ENCODE data around the gene MYL12B. TPM values are rescaled to one million over a fixed set of nuclear protein-coding genes. Genes with fewer than 3 reads are reported as not detected.

MYL12B gene
- total RNA-seq, 1 experiment from 2014 or later, result 383 TPM

DNA sequence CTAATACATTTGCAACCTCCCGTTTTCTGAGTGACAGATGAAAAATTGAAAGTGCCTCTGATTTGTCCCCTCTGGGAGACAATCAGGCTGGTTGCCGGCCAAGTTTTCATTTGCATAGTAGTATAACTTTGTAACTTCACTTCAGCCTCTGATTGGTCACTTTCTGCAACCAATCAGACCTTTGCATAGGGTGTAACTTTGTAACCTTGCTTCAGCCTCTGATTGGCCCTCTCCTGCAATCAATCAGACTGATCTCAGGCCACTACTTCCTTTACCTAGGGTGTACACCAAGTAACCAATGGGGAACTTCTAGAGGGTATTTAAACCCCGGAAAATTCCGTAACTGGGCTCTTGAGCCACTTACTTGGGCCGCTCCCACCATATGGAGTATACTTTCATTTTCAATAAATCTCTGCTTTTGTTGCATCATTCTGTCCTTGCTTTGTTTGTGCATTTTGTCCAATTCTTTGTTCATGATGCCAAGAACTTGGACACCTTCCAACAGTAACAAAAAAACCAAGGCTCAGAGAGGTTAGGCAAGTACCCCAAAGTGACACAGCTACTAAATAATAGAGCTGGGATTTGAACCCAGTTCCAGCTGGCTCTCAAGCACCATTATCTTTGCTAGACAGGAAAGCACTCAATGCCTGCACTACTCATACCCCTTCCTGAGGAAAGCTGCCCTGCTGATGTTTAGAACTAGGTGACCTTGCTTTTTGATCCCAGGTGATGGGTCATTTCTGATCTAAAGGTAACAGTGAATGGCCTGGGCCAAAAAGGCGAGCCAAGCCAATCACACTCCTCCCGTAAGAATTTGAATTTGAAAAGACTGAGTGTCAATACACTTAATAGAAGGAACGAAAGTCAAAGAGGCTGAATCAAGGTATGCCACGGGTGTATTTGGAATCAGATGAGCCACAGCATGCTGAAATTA, 31.3 kb upstream of the MYL12B start:
- CTCF ChIA-PET, result interaction anchor here (0.6 kb wide), 1 partner anchor 287 kb away, joined by 8 read pairs; no protein-coding TSS in a partner anchor
- no peaks in the 10 kb centered on the region for H3K9me3 ChIP-seq (ENCODE audit: insufficient read depth, low read depth)
- peak in 1 of 2 experiments; percentile 43 for DNase-seq

DNA sequence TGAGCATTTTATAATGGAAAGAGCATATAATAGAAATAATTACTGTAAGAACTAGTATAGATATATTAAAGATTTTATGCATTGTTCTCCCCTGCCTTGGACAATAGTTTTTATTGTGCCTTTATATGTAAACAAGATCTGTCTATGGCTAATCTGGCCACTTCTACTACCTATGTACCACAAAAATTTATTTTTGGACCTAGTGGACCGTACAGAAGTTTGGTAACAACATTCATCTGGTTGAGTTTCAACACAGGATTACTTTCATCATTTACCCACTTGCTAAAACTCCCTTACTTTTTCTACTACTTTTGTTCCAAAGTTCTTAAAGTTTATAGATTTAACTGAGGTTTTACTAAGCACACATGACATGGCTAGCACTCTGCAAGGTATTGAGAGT, 28.9 kb upstream of the MYL12B start:
- CTCF ChIA-PET, result no interaction called here
- H3K79me2 ChIP-seq (ENCODE audit: low read depth), result no peaks in the 10 kb centered on the region
- no peak overlapping the region for H3K27ac ChIP-seq
- no peak overlapping the region for H3K4me2 ChIP-seq
- intact Hi-C loops (cut with micrococcal nuclease; ENCODE audit: unreplicated experiment), result no loop called here
- H2AFZ ChIP-seq, result no peak overlapping the region
- H3K9me2 ChIP-seq (ENCODE audit: insufficient read depth), result no peaks in the 10 kb centered on the region
- no TSS peak for BruUV-seq (replicated peaks)
- no peaks in the 10 kb centered on the region for H3K36me3 ChIP-seq (ENCODE audit: low read depth)
- H3K27me3 ChIP-seq (ENCODE audit: insufficient read depth, low read depth), result no peaks in the 10 kb centered on the region
- H3K9me3 ChIP-seq (ENCODE audit: insufficient read depth, low read depth), result no peaks in the 10 kb centered on the region
- H3K4me1 ChIP-seq (replicated peaks; ENCODE audit: insufficient read depth), result peaks cover 24% of the 10 kb centered on the region
- H3F3A ChIP-seq (ENCODE audit: insufficient read depth, low read depth), result peaks cover 16% of the 10 kb centered on the region; the same call in 1 of the 2 replicates
- POLR2A ChIA-PET (ENCODE audit: unreplicated experiment), result interaction anchor here (0.7 kb wide), 1 partner anchor 11 kb away, joined by 5 read pairs; no protein-coding TSS in a partner anchor
- DNase-seq, result no peak
- TF ChIP-seq, protein P1, sequence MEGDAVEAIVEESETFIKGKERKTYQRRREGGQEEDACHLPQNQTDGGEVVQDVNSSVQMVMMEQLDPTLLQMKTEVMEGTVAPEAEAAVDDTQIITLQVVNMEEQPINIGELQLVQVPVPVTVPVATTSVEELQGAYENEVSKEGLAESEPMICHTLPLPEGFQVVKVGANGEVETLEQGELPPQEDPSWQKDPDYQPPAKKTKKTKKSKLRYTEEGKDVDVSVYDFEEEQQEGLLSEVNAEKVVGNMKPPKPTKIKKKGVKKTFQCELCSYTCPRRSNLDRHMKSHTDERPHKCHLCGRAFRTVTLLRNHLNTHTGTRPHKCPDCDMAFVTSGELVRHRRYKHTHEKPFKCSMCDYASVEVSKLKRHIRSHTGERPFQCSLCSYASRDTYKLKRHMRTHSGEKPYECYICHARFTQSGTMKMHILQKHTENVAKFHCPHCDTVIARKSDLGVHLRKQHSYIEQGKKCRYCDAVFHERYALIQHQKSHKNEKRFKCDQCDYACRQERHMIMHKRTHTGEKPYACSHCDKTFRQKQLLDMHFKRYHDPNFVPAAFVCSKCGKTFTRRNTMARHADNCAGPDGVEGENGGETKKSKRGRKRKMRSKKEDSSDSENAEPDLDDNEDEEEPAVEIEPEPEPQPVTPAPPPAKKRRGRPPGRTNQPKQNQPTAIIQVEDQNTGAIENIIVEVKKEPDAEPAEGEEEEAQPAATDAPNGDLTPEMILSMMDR (conservative IDR thresholded peaks at IDR 0.05), result no peak
- H4K20me1 ChIP-seq (ENCODE audit: insufficient read depth), result no peaks in the 10 kb centered on the region
- H3K4me3 ChIP-seq, result no peak overlapping the region

More for the DNA sequence above, 31.3 kb upstream of the MYL12B start:
- H3K79me2 ChIP-seq (ENCODE audit: low read depth), result no peaks in the 10 kb centered on the region
- no TSS peak for BruUV-seq (replicated peaks)
- H3K4me3 ChIP-seq, result no peak overlapping the region
- intact Hi-C loops (cut with micrococcal nuclease; ENCODE audit: unreplicated experiment), result no loop called here
- no peak for TF ChIP-seq EZH2 (IDR thresholded peaks at IDR 0.05; ENCODE audit: low read depth)
- TF ChIP-seq, protein P1 (conservative IDR thresholded peaks at IDR 0.05), result no peak
- H3K9me2 ChIP-seq (ENCODE audit: insufficient read depth), result no peaks in the 10 kb centered on the region
- no peak overlapping the region for H3K4me2 ChIP-seq
- H3K27me3 ChIP-seq (ENCODE audit: insufficient read depth, low read depth), result no peaks in the 10 kb centered on the region
- POLR2A ChIA-PET (ENCODE audit: unreplicated experiment), result no interaction called here
- H4K20me1 ChIP-seq (ENCODE audit: insufficient read depth), result no peaks in the 10 kb centered on the region
- no peak overlapping the region for H3K27ac ChIP-seq
- H3K36me3 ChIP-seq (ENCODE audit: low read depth), result no peaks in the 10 kb centered on the region
- no peak overlapping the region for H2AFZ ChIP-seq
- H3F3A ChIP-seq (ENCODE audit: insufficient read depth, low read depth), result peaks cover 3% of the 10 kb centered on the region; the same call in 1 of the 2 replicates
- H3K4me1 ChIP-seq (replicated peaks; ENCODE audit: insufficient read depth), result peaks cover 9% of the 10 kb centered on the region

DNA sequence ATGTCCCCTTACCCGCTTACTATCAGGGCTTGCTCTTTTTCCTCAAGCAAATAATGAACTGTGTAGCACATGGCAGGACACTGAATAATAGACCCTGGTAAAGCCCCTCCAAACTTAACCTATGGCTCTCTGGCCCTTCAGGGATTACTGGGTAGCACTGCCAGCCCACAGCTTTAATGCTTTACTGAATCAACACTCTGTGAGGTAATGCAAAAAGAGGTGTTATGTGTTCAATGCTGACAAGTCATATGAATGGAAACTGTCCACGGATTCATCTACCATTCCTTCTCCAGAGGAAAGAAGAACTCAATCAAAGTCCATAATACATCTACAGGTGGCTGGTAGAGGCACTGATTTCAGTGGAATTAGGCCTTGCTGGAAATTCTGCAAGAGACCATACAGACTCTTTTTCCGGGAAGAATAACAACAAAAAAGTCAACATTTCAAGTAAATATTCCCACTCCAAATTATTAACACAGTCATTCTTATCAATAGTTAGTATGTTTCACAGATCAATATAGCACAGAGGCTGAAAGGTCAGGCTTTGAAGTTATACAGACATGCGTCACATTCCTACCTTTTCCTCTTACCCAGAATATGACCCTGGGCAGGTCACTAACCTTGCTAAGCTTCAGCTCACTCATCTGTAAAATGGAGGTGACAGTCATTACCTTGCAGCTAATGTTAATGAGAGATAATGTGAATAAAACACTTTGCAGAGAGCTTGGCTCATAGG, 28.3 kb upstream of the MYL12B start:
- no peaks in the 10 kb centered on the region for H4K20me1 ChIP-seq (ENCODE audit: insufficient read depth)

More for the DNA sequence above, 28.3 kb upstream of the MYL12B start:
- H3K79me2 ChIP-seq (ENCODE audit: low read depth), result no peaks in the 10 kb centered on the region
- H3K36me3 ChIP-seq (ENCODE audit: low read depth), result no peaks in the 10 kb centered on the region
- no peak overlapping the region for H3K4me3 ChIP-seq
- H2AFZ ChIP-seq, result no peak overlapping the region
- no peak for TF ChIP-seq EZH2 (IDR thresholded peaks at IDR 0.05; ENCODE audit: low read depth)
- TF ChIP-seq, protein P1 (conservative IDR thresholded peaks at IDR 0.05), result no peak
- intact Hi-C loops (cut with micrococcal nuclease; ENCODE audit: unreplicated experiment), result no loop called here
- BruUV-seq (replicated peaks), result no TSS peak
- peaks cover 16% of the 10 kb centered on the region; the same call in 1 of the 2 replicates for H3F3A ChIP-seq (ENCODE audit: insufficient read depth, low read depth)
- no peaks in the 10 kb centered on the region for H3K9me3 ChIP-seq (ENCODE audit: insufficient read depth, low read depth)
- H3K27me3 ChIP-seq (ENCODE audit: insufficient read depth, low read depth), result no peaks in the 10 kb centered on the region
- POLR2A ChIA-PET (ENCODE audit: unreplicated experiment), result interaction anchor here (0.7 kb wide), 1 partner anchor 10 kb away, joined by 5 read pairs; no protein-coding TSS in a partner anchor
- H3K27ac ChIP-seq, result no peak overlapping the region
- CTCF ChIA-PET, result no interaction called here
- no peak overlapping the region for H3K4me2 ChIP-seq
- H3K4me1 ChIP-seq (replicated peaks; ENCODE audit: insufficient read depth), result peaks cover 24% of the 10 kb centered on the region
- no peaks in the 10 kb centered on the region for H3K9me2 ChIP-seq (ENCODE audit: insufficient read depth)
- DNase-seq, result no peak

Measured in PC-9 (cell line).